Nephron progenitor cell (in vitro differentiated cells): ENCODE results near the gene SARDH.
"Not testable (repeated sequence)": the region's sequence is repeated elsewhere in the genome, so short reads cannot be mapped to it uniquely, and the experiment has no call there.

Experiments used
- DNase-seq: peaks from one replicate; pipeline ENCODE4 v3.0.0; 2021
- H3K27ac Mint-ChIP-seq: 2 replicates; pipeline ENCODE4 v1.8.0; 2021; ENCODE audit warnings: mild to moderate bottlenecking, moderate library complexity, mixed read lengths
- H3K27me3 Mint-ChIP-seq: 2 replicates; pipeline ENCODE4 v1.8.0; 2021; ENCODE audit warnings: mild to moderate bottlenecking, low read depth, mixed read lengths; ENCODE audit not compliant: poor library complexity
- H3K36me3 Mint-ChIP-seq: 2 replicates; pipeline ENCODE4 v1.8.0; 2021; ENCODE audit warnings: low read depth, mixed read lengths
- H3K4me1 Mint-ChIP-seq: 2 replicates; pipeline ENCODE4 v1.8.0; 2021; ENCODE audit warnings: mixed read lengths
- H3K4me3 Mint-ChIP-seq: 2 replicates; pipeline ENCODE4 v1.8.0; 2021; ENCODE audit warnings: mild to moderate bottlenecking, moderate library complexity, mixed read lengths
- H3K9me3 Mint-ChIP-seq: 2 replicates; pipeline ENCODE4 v1.8.0; 2021; ENCODE audit warnings: mild to moderate bottlenecking, moderate library complexity, mixed read lengths
- TF ChIP-seq, protein P1 (sequence below): fragments of 200-600 bp; sonication (generic); IDR thresholded peaks from 2 replicates; pipeline ENCODE4 v1.5.0; 2021; ENCODE audit warnings: antibody characterized with exemption

Gene SARDH

GRCh38 chr9:133754688-133755227 is 16.6 kb upstream of the SARDH start:
- no peak overlapping the region for H3K4me3 Mint-ChIP-seq
- TF ChIP-seq, protein P1, sequence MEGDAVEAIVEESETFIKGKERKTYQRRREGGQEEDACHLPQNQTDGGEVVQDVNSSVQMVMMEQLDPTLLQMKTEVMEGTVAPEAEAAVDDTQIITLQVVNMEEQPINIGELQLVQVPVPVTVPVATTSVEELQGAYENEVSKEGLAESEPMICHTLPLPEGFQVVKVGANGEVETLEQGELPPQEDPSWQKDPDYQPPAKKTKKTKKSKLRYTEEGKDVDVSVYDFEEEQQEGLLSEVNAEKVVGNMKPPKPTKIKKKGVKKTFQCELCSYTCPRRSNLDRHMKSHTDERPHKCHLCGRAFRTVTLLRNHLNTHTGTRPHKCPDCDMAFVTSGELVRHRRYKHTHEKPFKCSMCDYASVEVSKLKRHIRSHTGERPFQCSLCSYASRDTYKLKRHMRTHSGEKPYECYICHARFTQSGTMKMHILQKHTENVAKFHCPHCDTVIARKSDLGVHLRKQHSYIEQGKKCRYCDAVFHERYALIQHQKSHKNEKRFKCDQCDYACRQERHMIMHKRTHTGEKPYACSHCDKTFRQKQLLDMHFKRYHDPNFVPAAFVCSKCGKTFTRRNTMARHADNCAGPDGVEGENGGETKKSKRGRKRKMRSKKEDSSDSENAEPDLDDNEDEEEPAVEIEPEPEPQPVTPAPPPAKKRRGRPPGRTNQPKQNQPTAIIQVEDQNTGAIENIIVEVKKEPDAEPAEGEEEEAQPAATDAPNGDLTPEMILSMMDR: no peak
- peaks cover 29% of the 10 kb centered on the region for H3K4me1 Mint-ChIP-seq
- DNase-seq: no peak
- H3K9me3 Mint-ChIP-seq: peaks cover 36% of the 10 kb centered on the region
- H3K27ac Mint-ChIP-seq: no peak overlapping the region
- peaks cover 2% of the 10 kb centered on the region for H3K27me3 Mint-ChIP-seq
- peaks cover 33% of the 10 kb centered on the region for H3K36me3 Mint-ChIP-seq

- Mint-ChIP-seq H3K27ac (no peak overlapping the region), H3K4me1 (peaks cover 26% of the 10 kb centered on the region), H3K27me3 (peaks cover 6% of the 10 kb centered on the region), H3K9me3 (peaks cover 37% of the 10 kb centered on the region), H3K4me3 (no peak overlapping the region), H3K36me3 (peaks cover 31% of the 10 kb centered on the region)
- no peak for DNase-seq
- TF ChIP-seq, protein P1: no peak
These were observed 16.0 kb upstream of the SARDH start for GRCh38 chr9:133754187-133754586.

DNA sequence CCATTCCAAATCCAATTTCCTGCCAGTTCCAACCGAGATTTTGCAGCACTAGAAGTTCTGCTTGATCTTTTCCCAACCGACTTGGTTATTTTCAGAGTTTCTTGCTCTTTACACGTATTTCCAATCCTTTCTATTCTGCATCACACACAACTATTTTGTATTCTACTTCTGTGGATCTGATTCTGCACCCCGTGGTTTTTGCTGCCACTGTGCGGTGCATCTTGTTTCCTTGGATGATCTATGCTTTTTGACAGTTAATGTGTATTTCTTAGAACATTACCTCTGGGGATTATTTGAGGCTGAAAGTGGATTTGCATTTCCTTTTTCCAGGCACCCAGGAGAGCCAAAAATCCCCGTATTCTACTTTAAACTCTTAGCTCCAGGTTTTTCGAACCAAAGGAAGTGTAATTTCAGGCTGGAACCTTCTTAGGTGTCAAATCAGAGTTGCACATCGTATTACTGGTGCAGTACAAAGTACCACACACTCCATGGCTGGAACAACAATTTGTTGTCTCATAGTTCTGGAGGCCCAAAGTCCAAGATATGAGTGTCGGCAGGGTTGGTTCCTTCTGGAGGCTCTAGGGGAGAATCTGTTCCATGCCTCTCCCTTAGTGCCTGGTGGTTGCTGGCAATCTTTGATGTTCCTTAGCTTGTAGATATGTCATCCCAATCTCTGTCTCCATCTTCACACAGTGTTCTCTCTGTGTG is 14.7 kb upstream of the SARDH start:
- DNase-seq: no peak
- Mint-ChIP-seq H3K36me3 (peaks cover 19% of the 10 kb centered on the region), H3K4me3 (no peak overlapping the region), H3K27me3 (peaks cover 13% of the 10 kb centered on the region), H3K27ac (no peak overlapping the region), H3K4me1 (peaks cover 13% of the 10 kb centered on the region), H3K9me3 (peaks cover 45% of the 10 kb centered on the region)
- TF ChIP-seq, protein P1: no peak

DNA sequence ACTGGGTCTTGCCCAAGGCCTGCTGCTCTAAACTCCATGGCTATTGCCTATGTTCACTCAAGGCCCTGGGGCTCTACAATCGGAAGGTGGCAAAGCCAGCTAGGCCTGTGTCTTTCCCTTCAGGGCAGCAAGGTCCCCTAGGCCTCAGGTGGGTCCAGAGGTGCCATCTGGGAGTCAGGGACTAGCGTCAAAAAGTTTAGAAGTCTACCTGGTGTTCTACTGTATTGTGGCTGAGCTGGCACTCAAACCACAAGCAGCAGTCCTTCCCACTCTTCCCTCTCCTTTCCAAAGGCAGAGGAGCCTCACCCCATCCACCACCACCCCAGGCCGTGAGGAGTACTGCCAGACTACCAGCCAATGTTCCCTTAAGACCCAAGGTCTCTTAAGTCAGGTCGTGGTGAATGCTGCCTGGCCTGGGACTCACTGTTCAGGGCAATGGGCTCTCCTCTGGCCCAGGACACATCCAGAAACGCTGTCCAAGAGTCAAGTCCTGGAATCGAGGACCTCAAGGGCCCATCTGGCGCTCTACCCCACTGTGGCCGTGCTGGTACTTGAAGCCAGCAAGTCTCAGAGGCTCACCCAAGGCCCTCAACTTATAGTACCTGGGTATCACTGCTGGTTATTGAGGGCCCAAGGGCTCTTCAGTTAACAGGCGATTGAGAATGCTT is 13.0 kb upstream of the SARDH start:
- Mint-ChIP-seq H3K27ac (no peak overlapping the region), H3K9me3 (peaks cover 54% of the 10 kb centered on the region), H3K36me3 (peaks cover 15% of the 10 kb centered on the region), H3K4me3 (no peak overlapping the region), H3K27me3 (peaks cover 20% of the 10 kb centered on the region), H3K4me1 (peaks cover 8% of the 10 kb centered on the region)
- TF ChIP-seq, protein P1: no peak
- DNase-seq: no peak

DNA sequence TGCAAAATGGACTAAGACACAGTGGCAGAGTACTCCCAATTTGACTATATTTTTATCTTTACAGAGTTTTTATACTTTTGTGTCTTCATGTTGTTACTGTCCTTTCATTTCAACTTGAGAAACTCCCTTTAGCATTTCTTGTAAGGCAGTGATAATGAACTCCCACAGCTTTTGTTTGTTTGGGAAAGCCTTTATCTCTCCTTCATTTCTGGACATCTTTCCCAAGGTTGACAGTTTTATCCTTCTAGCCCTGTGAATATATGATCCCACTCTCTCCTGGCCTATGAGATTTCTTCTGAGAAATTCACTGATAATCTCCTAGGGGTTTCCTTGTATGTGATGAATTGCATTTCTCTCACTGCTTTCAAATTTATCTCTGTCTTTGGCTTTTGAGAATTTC is 9.2 kb upstream of the SARDH start:
- no peak overlapping the region for H3K4me3 Mint-ChIP-seq
- TF ChIP-seq, protein P1: no peak
- no peaks in the 10 kb centered on the region for H3K4me1 Mint-ChIP-seq
- no peaks in the 10 kb centered on the region for H3K36me3 Mint-ChIP-seq
- H3K27me3 Mint-ChIP-seq: peaks cover 20% of the 10 kb centered on the region
- H3K9me3 Mint-ChIP-seq: peaks cover 34% of the 10 kb centered on the region
- DNase-seq: no peak
- no peak overlapping the region for H3K27ac Mint-ChIP-seq

- not testable (repeated sequence) for H3K36me3 Mint-ChIP-seq, DNase-seq, H3K27ac Mint-ChIP-seq, H3K4me1 Mint-ChIP-seq, H3K4me3 Mint-ChIP-seq
- peaks cover 27% of the 10 kb centered on the region for H3K9me3 Mint-ChIP-seq
- H3K27me3 Mint-ChIP-seq: peaks cover 21% of the 10 kb centered on the region
These were observed 6.4 kb upstream of the SARDH start for GRCh38 chr9:133744528-133744927.
